AG04449 (cell line): ENCODE results near the gene DBP.

Experiments
- CTCF ChIA-PET: fragments of 350-600 bp; formaldehyde crosslinking; extraction: SDS; loops from one replicate; lab custom pipeline; 2021; ENCODE audit warnings: antibody characterized with exemption; lab: Yijun Ruan, JAX
- POLR2A ChIA-PET: fragments of 400-600, 350-600 bp; formaldehyde crosslinking; extraction: SDS; loops from one replicate; lab custom pipeline; 2020; ENCODE audit warnings: antibody characterized with exemption, inconsistent platforms; lab: Yijun Ruan, JAX
- DNase-seq: peaks from one replicate; pipeline ENCODE4 v3.0.0-alpha.2; 2010; ENCODE audit warnings: low read depth, low spot score
- H3K4me3 ChIP-seq: 2 replicates; pipeline ENCODE4 v1.5.1; 2011; ENCODE audit warnings: low read depth, mild to moderate bottlenecking, control low read depth, low read length
- CTCF ChIP-seq: IDR thresholded peaks from one replicate; pipeline ENCODE4 v1.5.1; 2011; ENCODE audit warnings: mild to moderate bottlenecking, moderate library complexity, low read length, control low read depth, inconsistent platforms; ENCODE audit not compliant: insufficient read depth; ENCODE audit errors: missing control alignments

The DBP gene

GRCh38 chr19:48591021-48591420, 46.2 kb downstream of the DBP start:
- ChIA-PET POLR2A (no interaction called here), CTCF (interaction anchor here (0.8 to 12.9 kb wide), 3 partner anchors 17 to 99 kb away, joined by 3 to 405 read pairs (median 392); no protein-coding TSS in a partner anchor)
- DNase-seq = no peak
- H3K4me3 ChIP-seq = no peak overlapping the region
- TF ChIP-seq CTCF = no peak

- TF ChIP-seq CTCF = peak; percentile 99
- H3K4me3 ChIP-seq = peak overlapping the region; percentile 61
- POLR2A ChIA-PET = interaction anchor here (1.0 kb wide), 1 partner anchor 30 kb away, joined by 4 read pairs; the partner anchor contains the start of genes RPL18 and SPHK2
- no peak for DNase-seq
- CTCF ChIA-PET = interaction anchor here (0.6 to 12.9 kb wide), 48 partner anchors 8 to 324 kb away, joined by 3 to 405 read pairs (median 4); partner anchors contain the start of genes CA11, KCNJ14, KDELR1 and SPACA4
Observed at GRCh38 chr19:48588670-48589401, 48.3 kb downstream of the DBP start.

- ChIA-PET CTCF (interaction anchor here (1.0 to 12.9 kb wide), 13 partner anchors 8 to 266 kb away, joined by 3 to 405 read pairs (median 6); a partner anchor contains a TSS), POLR2A (no interaction called here)
- no peak for DNase-seq
- H3K4me3 ChIP-seq = no peak overlapping the region
- TF ChIP-seq CTCF = no peak
Observed at GRCh38 chr19:48587387-48587786, 49.8 kb downstream of the DBP start.

- POLR2A ChIA-PET = no interaction called here
- CTCF ChIA-PET = interaction anchor here (0.8 to 12.9 kb wide), 5 partner anchors 14 to 270 kb away, joined by 3 to 405 read pairs (median 12); no protein-coding TSS in a partner anchor
- no peak overlapping the region for H3K4me3 ChIP-seq
- no peak for DNase-seq
- TF ChIP-seq CTCF = no peak
Observed at GRCh38 chr19:48582168-48582567, 55.0 kb downstream of the DBP start.
